H1 (cell line): ENCODE results near the gene FAF2. TPM values are rescaled to one million over a fixed set of nuclear protein-coding genes. Genes with fewer than 3 reads are reported as not detected.

Source experiments
- CTCF ChIA-PET: fragments of 300-600 bp; sonication (Branson Sonifier 250); formaldehyde crosslinking; loops from one replicate; lab custom pipeline; 2021; ENCODE audit not compliant: partially characterized antibody; lab: Charles Lee
- POLR2A ChIA-PET: fragments of 300-600 bp; sonication (Branson Sonifier 250); formaldehyde crosslinking; loops from one replicate; lab custom pipeline; 2021; ENCODE audit warnings: inconsistent platforms; ENCODE audit not compliant: partially characterized antibody; lab: Charles Lee
- DNase-seq, 2 experiments: peaks; one replicate each; pipeline versions ENCODE4 v3.0.0 to v3.0.0-alpha.2; 2010 to 2022; ENCODE audit warnings: low spot score in 2 of 2, low read depth in 1 of 2, mixed read lengths in 1 of 2
- FAIRE-seq: peaks from 2 replicates; lab custom pipeline; 2011; peaks lifted over from hg19 to GRCh38; lab: Jason Lieb, UNC
- H2AFZ ChIP-seq: 2 replicates; pipeline ENCODE4 v1.8.1; 2012; ENCODE audit warnings: low read length, inconsistent platforms
- H2AK5ac ChIP-seq: 2 replicates; pipeline ENCODE4 v1.6.1; 2013; ENCODE audit warnings: low read depth, low read length
- H2BK120ac ChIP-seq: replicated peaks from 2 replicates; pipeline ENCODE3; 2013; ENCODE audit warnings: low read depth, low read length, inconsistent platforms
- H2BK12ac ChIP-seq: 2 replicates; pipeline ENCODE4 v1.6.1; 2013; ENCODE audit warnings: low read depth, low read length
- H2BK15ac ChIP-seq: 2 replicates; pipeline ENCODE4 v1.6.1; 2013; ENCODE audit warnings: low read length
- H2BK20ac ChIP-seq: 2 replicates; pipeline ENCODE4 v1.6.1; 2013; ENCODE audit warnings: low read length
- H2BK5ac ChIP-seq: 2 replicates; pipeline ENCODE4 v1.6.1; 2013; ENCODE audit warnings: low read depth, low read length
- H3K14ac ChIP-seq: 2 replicates; pipeline ENCODE4 v1.6.1; 2013; ENCODE audit warnings: inconsistent platforms; ENCODE audit not compliant: insufficient read length
- H3K18ac ChIP-seq: 2 replicates; pipeline ENCODE4 v1.6.1; 2013; ENCODE audit warnings: low read length; ENCODE audit errors: extremely low read depth
- H3K23ac ChIP-seq: 2 replicates; pipeline ENCODE4 v1.6.1; 2013; ENCODE audit warnings: inconsistent platforms; ENCODE audit not compliant: insufficient read length
- H3K23me2 ChIP-seq: 2 replicates; pipeline ENCODE4 v1.6.1; 2013; ENCODE audit warnings: low read depth, low read length
- H3K27ac ChIP-seq: 2 replicates; pipeline ENCODE4 v1.6.1; 2011; ENCODE audit warnings: low read depth, low read length, inconsistent platforms
- H3K27me3 ChIP-seq, 4 experiments: replicated peaks in 1 of 4; 1 replicate in 1 of 4; 2 replicates in 3 of 4; pipeline versions ENCODE4 v1.6.1 to v1.8.1; 2011 to 2013; ENCODE audit warnings: low read length in 3 of 4, mild to moderate bottlenecking in 3 of 4, inconsistent platforms in 2 of 4, mixed read lengths in 2 of 4, moderate library complexity in 1 of 4; ENCODE audit not compliant: control insufficient read depth in 3 of 4, insufficient read depth in 3 of 4; ENCODE audit errors: extremely low read depth in 1 of 4
- H3K36me3 ChIP-seq, 4 experiments: 2 replicates each; pipeline versions ENCODE4 v1.6.1 to v1.8.1; 2011 to 2013; ENCODE audit warnings: mild to moderate bottlenecking in 4 of 4, low read length in 3 of 4, moderate library complexity in 2 of 4, control low read depth in 1 of 4, inconsistent platforms in 1 of 4; ENCODE audit not compliant: insufficient read depth in 4 of 4, control insufficient read depth in 2 of 4
- H3K4ac ChIP-seq: replicated peaks from 2 replicates; pipeline ENCODE3; 2013; ENCODE audit warnings: low read length, low read depth, mixed read lengths, inconsistent platforms; ENCODE audit not compliant: insufficient read length
- H3K4me1 ChIP-seq, 4 experiments: replicated peaks in 1 of 4; 1 replicate in 1 of 4; 2 replicates in 3 of 4; pipeline versions ENCODE4 v1.6.1 to v1.8.1; 2011 to 2013; ENCODE audit warnings: low read length in 3 of 4, inconsistent platforms in 2 of 4, mixed read lengths in 1 of 4; ENCODE audit not compliant: insufficient read depth in 4 of 4, control insufficient read depth in 3 of 4
- H3K4me2 ChIP-seq, 2 experiments: 2 replicates each; pipeline versions ENCODE4 v1.6.1 to v1.8.1; 2011 to 2013; ENCODE audit warnings: low read depth in 2 of 2, low read length in 2 of 2, control low read depth in 1 of 2, inconsistent platforms in 1 of 2, mild to moderate bottlenecking in 1 of 2; ENCODE audit not compliant: insufficient read depth in 1 of 2
- H3K4me3 ChIP-seq, 4 experiments: fragments of 200-600, 300-600 bp in 1 of 4; sonication (generic), shearing (Covaris generic), sonication (Bioruptor Twin) in 1 of 4; 2 replicates each; pipeline versions ENCODE4 v1.5.1 to v1.8.1; 2011 to 2016; ENCODE audit warnings: low read length in 4 of 4, low read depth in 3 of 4, control low read depth in 2 of 4, inconsistent platforms in 2 of 4, mild to moderate bottlenecking in 2 of 4, mixed read lengths in 1 of 4, moderate library complexity in 1 of 4; ENCODE audit not compliant: insufficient read depth in 2 of 4; ENCODE audit errors: extremely low read depth in 1 of 4
- H3K56ac ChIP-seq: replicated peaks from 2 replicates; pipeline ENCODE3; 2013; ENCODE audit warnings: low read depth, mild to moderate bottlenecking, mixed read lengths, low read length, inconsistent platforms; ENCODE audit not compliant: insufficient read length
- H3K79me1 ChIP-seq: 2 replicates; pipeline ENCODE4 v1.6.1; 2013; ENCODE audit warnings: low read depth, low read length, control low read depth
- H3K79me2 ChIP-seq, 2 experiments: 2 replicates each; pipeline versions ENCODE4 v1.6.1 to v1.8.1; 2012 to 2013; ENCODE audit warnings: low read length in 2 of 2, mild to moderate bottlenecking in 2 of 2, inconsistent platforms in 1 of 2; ENCODE audit not compliant: insufficient read depth in 2 of 2, control insufficient read depth in 1 of 2
- H3K9ac ChIP-seq, 4 experiments: replicated peaks in 1 of 4; 1 replicate in 1 of 4; 2 replicates in 3 of 4; pipeline versions ENCODE4 v1.6.1 to v1.8.1; 2011 to 2013; ENCODE audit warnings: low read depth in 3 of 4, low read length in 3 of 4, control low read depth in 2 of 4, mild to moderate bottlenecking in 2 of 4, moderate library complexity in 2 of 4, inconsistent platforms in 1 of 4; ENCODE audit errors: extremely low read depth in 1 of 4
- H3K9me3 ChIP-seq, 2 experiments: 2 replicates each; pipeline versions ENCODE4 v1.6.1 to v1.8.1; 2012 to 2013; ENCODE audit warnings: mild to moderate bottlenecking in 2 of 2, moderate library complexity in 2 of 2, control low read depth in 1 of 2, inconsistent platforms in 1 of 2, low read depth in 1 of 2, low read length in 1 of 2, mixed read lengths in 1 of 2; ENCODE audit not compliant: insufficient read depth in 2 of 2
- H4K20me1 ChIP-seq, 2 experiments: replicated peaks in 1 of 2; 2 replicates each; pipeline versions ENCODE3 to v1.8.1; 2011 to 2013; ENCODE audit warnings: inconsistent platforms in 2 of 2, low read length in 2 of 2, mild to moderate bottlenecking in 1 of 2; ENCODE audit not compliant: insufficient read depth in 2 of 2, control insufficient read depth in 1 of 2
- H4K5ac ChIP-seq: 2 replicates; pipeline ENCODE4 v1.6.1; 2013; ENCODE audit warnings: low read length, low read depth, mixed read lengths, inconsistent platforms; ENCODE audit not compliant: insufficient read length
- H4K8ac ChIP-seq: 2 replicates; pipeline ENCODE4 v1.8.0; 2013; ENCODE audit warnings: mild to moderate bottlenecking, moderate library complexity, low read length, inconsistent platforms; ENCODE audit not compliant: insufficient read depth; ENCODE audit errors: extremely low read depth
- H4K91ac ChIP-seq: replicated peaks from 2 replicates; pipeline ENCODE3; 2013; ENCODE audit warnings: low read length, mixed read lengths, inconsistent platforms; ENCODE audit not compliant: insufficient read length
- ATF2 ChIP-seq: IDR thresholded peaks from 2 replicates; pipeline ENCODE4 v1.6.1; 2012; ENCODE audit warnings: low read length, inconsistent platforms
- RNF2 ChIP-seq: fragments of 200-900, 300-1000 bp; sonication (generic); IDR thresholded peaks from 2 replicates; pipeline ENCODE4 v1.7.1; 2016; ENCODE audit warnings: borderline replicate concordance, low read depth, mild to moderate bottlenecking, antibody characterized with exemption, low read length; ENCODE audit not compliant: poor library complexity, severe bottlenecking; ENCODE audit errors: missing control alignments
- WGBS, 2 experiments: shearing (Covaris generic) in 1 of 2; methylation state at CpG; one replicate each; pipeline versions ENCODE4 v1.1.6 to v1.1.7; 2013 to 2015; ENCODE audit warnings: low lambda C conversion rate in 2 of 2, mixed read lengths in 2 of 2, inconsistent platforms in 1 of 2, low coverage in 1 of 2, missing lambda C conversion rate in 1 of 2; ENCODE audit not compliant: insufficient replicate concordance in 2 of 2, insufficient coverage in 1 of 2, insufficient read length in 1 of 2; ENCODE audit errors: extremely low coverage in 1 of 2, missing lambda C conversion rate in 1 of 2; 5-methylcytosine and 5-hydroxymethylcytosine counted together
- polyA plus RNA-seq, 7 experiments: library from polyadenylated mRNA; depleted of rRNA in 3 of 7; stranded (reverse) in 5 of 7; unstranded in 2 of 7; fragments of >200 nt in 5 of 7; fragments of 200-250 nt in 2 of 7; gene quantifications; 1 replicate in 5 of 7; 2 replicates in 1 of 7; 4 replicates in 1 of 7; pipeline versions ENCODE4 v1.2.1 to v1.2.3, GENCODE V29; 2011 to 2013; ENCODE audit warnings: missing spikeins in 2 of 7, mixed read lengths in 2 of 7
- total RNA-seq: library from RNA; stranded (reverse); fragmentation: NEBNext Ultra II Directional; extraction: Animal tissue kit (Norgen Biotek cat#: 25700); gene quantifications from 2 replicates; pipeline ENCODE4 v1.2.1, GENCODE V29; 2021

The FAF2 gene
- total and polyA plus RNA-seq, 2 of the 8 experiments (the other 6 are each of a cell fraction or from before 2014, with no cell fraction given), result 20.8 to 35.8 TPM

GRCh38 chr5:176458904-176459561, 10.8 kb downstream of the FAF2 start:
- ChIA-PET POLR2A (interaction anchor here (1.8 kb wide), 1 partner anchor 11 kb away, joined by 7 read pairs; the partner anchor contains the start of gene FAF2), CTCF (interaction anchor here (1.5 kb wide), 1 partner anchor 11 kb away, joined by 3 read pairs; the partner anchor contains the start of gene FAF2)
- H3K4me2 ChIP-seq, result no peak overlapping the region
- H2BK120ac ChIP-seq, result no peak overlapping the region
- FAIRE-seq (no peak), DNase-seq (no peak)
- H3K27ac ChIP-seq, result no peak overlapping the region
- no peak overlapping the region for H4K91ac ChIP-seq
- no peak for TF ChIP-seq ATF2
- TF ChIP-seq RNF2, result no peak
- H4K5ac ChIP-seq, result no peak overlapping the region
- H4K8ac ChIP-seq, result no peak overlapping the region
- H3K56ac ChIP-seq, result no peak overlapping the region
- H2BK15ac ChIP-seq, result no peak overlapping the region
- no peak overlapping the region for H3K18ac ChIP-seq
- no peaks in the 10 kb centered on the region for H3K27me3 ChIP-seq
- H2BK20ac ChIP-seq, result no peak overlapping the region
- no peaks in the 10 kb centered on the region for H3K9me3 ChIP-seq
- peaks cover 7 to 81% of the 10 kb centered on the region in 2 experiments for H3K79me2 ChIP-seq
- no peak overlapping the region for H3K9ac ChIP-seq
- no peak overlapping the region for H3K4me3 ChIP-seq
- H3K36me3 ChIP-seq, result peaks cover 0 to under 1% (median 0%) of the 10 kb centered on the region in 4 experiments; a peak in 1 of 8 replicates
- WGBS, 2 experiments, result 87% methylated on average over 3 of the region's 3 CpGs; no CpG with 5 or more reads in 1 of the 2 experiments
- H3K4me1 ChIP-seq, result no peaks in the 10 kb centered on the region
- no peaks in the 10 kb centered on the region; the same call in 1 of the 2 replicates for H3K23me2 ChIP-seq
- H2BK12ac ChIP-seq, result no peak overlapping the region
- H2BK5ac ChIP-seq, result no peak overlapping the region
- H2AK5ac ChIP-seq, result no peak overlapping the region
- H3K79me1 ChIP-seq, result no peaks in the 10 kb centered on the region
- H2AFZ ChIP-seq, result no peak overlapping the region
- H4K20me1 ChIP-seq, result peaks cover 0 to 4% of the 10 kb centered on the region in 2 experiments
- no peak overlapping the region for H3K4ac ChIP-seq
- H3K23ac ChIP-seq, result no peak overlapping the region
- H3K14ac ChIP-seq, result no peak overlapping the region
